H1 (cell line): ENCODE data around the gene TMEM121B. TPM values are rescaled to one million over a fixed set of nuclear protein-coding genes. Genes with fewer than 3 reads are reported as not detected.

ENCODE experiments used
- GABPA ChIP-seq: IDR thresholded peaks from 2 replicates; pipeline ENCODE4 v1.6.1; 2011; ENCODE audit warnings: mild to moderate bottlenecking, low read length, moderate library complexity, borderline replicate concordance; ENCODE audit not compliant: insufficient read depth
- KDM1A ChIP-seq: fragments of 200-600, 300-600 bp; sonication (generic); IDR thresholded peaks from 2 replicates; pipeline ENCODE4 v1.7.1; 2016; ENCODE audit warnings: mild to moderate bottlenecking, low read length, borderline replicate concordance
- KDM4A ChIP-seq: IDR thresholded peaks from one replicate; pipeline ENCODE4 v1.7.1; 2012; ENCODE audit warnings: low read depth, mild to moderate bottlenecking, moderate library complexity, low read length, inconsistent platforms; ENCODE audit not compliant: severe bottlenecking
- RFX5 ChIP-seq: IDR thresholded peaks from 2 replicates; pipeline ENCODE4 v1.6.1; 2011; ENCODE audit warnings: low read depth, low read length, improper control_type of control experiment, borderline replicate concordance
- SIN3A ChIP-seq, 2 experiments: IDR thresholded peaks in 1 of 2; conservative IDR thresholded peaks in 1 of 2; 2 replicates each; pipeline ENCODE4 v1.6.1; 2011 to 2012; ENCODE audit warnings: low read length in 2 of 2, improper control_type of control experiment in 1 of 2, low read depth in 1 of 2, mild to moderate bottlenecking in 1 of 2
- SIX5 ChIP-seq: IDR thresholded peaks from 2 replicates; pipeline ENCODE4 v1.6.1; 2011; ENCODE audit warnings: mild to moderate bottlenecking, low read depth, low read length
- TCF12 ChIP-seq: IDR thresholded peaks from 2 replicates; pipeline ENCODE4 v1.6.1; 2011; ENCODE audit warnings: low read depth, mild to moderate bottlenecking, low read length
- polyA plus RNA-seq, 7 experiments: library from polyadenylated mRNA; depleted of rRNA in 3 of 7; stranded (reverse) in 5 of 7; unstranded in 2 of 7; fragments of >200 nt in 5 of 7; fragments of 200-250 nt in 2 of 7; gene quantifications; 1 replicate in 5 of 7; 2 replicates in 1 of 7; 4 replicates in 1 of 7; pipeline versions ENCODE4 v1.2.1 to v1.2.3, GENCODE V29; 2011 to 2013; ENCODE audit warnings: missing spikeins in 2 of 7, mixed read lengths in 2 of 7
- total RNA-seq: library from RNA; stranded (reverse); fragmentation: NEBNext Ultra II Directional; extraction: Animal tissue kit (Norgen Biotek cat#: 25700); gene quantifications from 2 replicates; pipeline ENCODE4 v1.2.1, GENCODE V29; 2021

The TMEM121B gene
- total and polyA plus RNA-seq, 2 of the 8 experiments (the other 6 are each of a cell fraction or from before 2014, with no cell fraction given) = 4.3 to 6.9 TPM

- no peak for TF ChIP-seq SIX5
- TF ChIP-seq TCF12 = no peak
- no peak for TF ChIP-seq GABPA
- no peak for TF ChIP-seq KDM1A
- no peak for TF ChIP-seq KDM4A
- TF ChIP-seq RFX5 = no peak
- TF ChIP-seq SIN3A (conservative IDR thresholded peaks at IDR 0.05 in 1 of 2, IDR thresholded peaks at IDR 0.05 in 1 of 2; ENCODE audit: low read depth in 1 of 2, low read length in 2 of 2) = no peak
These were observed 23.5 kb downstream of the TMEM121B start (continued) for GRCh38 chr22:17097701-17098100.
